ENCODE data around the gene CRYBA2. TPM values are rescaled to one million over a fixed set of nuclear protein-coding genes. Genes with fewer than 3 reads are reported as not detected.

CRYBA2 gene
- total RNA-seq, 2 donors from 2014 or later, result 2.6 to 3.5 TPM

DNA sequence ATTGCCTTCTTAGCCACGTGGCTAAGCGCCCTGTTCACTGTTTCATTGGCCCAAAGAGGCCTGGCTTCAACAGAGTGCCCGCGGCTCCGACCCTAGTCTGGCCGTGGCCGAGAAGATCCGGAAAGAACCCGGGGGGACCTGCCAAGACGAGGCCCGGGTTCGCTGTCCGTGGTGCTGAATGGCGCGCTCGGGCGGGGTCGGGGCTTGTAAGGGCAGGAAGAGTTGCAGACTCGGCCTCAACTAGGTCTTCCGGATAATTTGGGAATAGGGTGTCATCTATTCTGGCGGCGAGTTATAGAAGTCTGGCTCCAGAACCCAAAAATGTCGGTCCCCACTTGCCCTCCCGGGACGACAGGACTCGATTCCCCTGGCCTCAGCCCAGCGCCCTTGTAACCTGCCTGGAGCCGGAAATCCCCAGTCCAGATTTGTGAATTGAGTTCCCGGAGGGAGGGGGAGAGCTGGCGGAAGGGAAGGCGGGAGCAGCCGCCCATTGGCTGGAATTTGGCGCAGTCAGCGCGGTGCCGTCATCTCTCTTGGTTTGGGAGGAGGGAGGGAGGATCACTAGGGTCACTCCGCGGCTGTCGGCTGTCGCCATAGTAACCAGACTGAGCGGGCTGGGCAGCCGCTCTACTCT lies 30.2 kb downstream of the CRYBA2 start:
- Mint-ChIP-seq H3K27ac (peak overlapping the region; percentile 89), H3K9me3 (no peaks in the 10 kb centered on the region), H3K4me1 (peaks cover 16% of the 10 kb centered on the region), H3K4me3 (peak overlapping the region; percentile 67), H3K36me3 (ENCODE audit: low read depth) (no peaks in the 10 kb centered on the region), H3K27me3 (ENCODE audit: insufficient read depth) (peaks cover 68% of the 10 kb centered on the region)
- peaks cover 55% of the 10 kb centered on the region for H3K27me3 ChIP-seq (ENCODE audit: control insufficient read depth, insufficient read depth, low read length, poor library complexity, severe bottlenecking)
- H3K9me3 ChIP-seq (ENCODE audit: control insufficient read depth, low read length), result no peaks in the 10 kb centered on the region
- peak overlapping the region; percentile 83 for H3K4me3 ChIP-seq (ENCODE audit: low read length)
- no peaks in the 10 kb centered on the region for H3K36me3 ChIP-seq (ENCODE audit: control insufficient read depth, insufficient read depth, low read length)
- H3K4me1 ChIP-seq (ENCODE audit: control insufficient read depth, insufficient read depth, low read length), result no peaks in the 10 kb centered on the region
- 0 to 1% methylated on average over 26 to 42 of the region's 42 CpGs for WGBS, 2 experiments (ENCODE audit: insufficient coverage in 1 of 2, insufficient read length in 1 of 2)
- TF ChIP-seq, protein P1, sequence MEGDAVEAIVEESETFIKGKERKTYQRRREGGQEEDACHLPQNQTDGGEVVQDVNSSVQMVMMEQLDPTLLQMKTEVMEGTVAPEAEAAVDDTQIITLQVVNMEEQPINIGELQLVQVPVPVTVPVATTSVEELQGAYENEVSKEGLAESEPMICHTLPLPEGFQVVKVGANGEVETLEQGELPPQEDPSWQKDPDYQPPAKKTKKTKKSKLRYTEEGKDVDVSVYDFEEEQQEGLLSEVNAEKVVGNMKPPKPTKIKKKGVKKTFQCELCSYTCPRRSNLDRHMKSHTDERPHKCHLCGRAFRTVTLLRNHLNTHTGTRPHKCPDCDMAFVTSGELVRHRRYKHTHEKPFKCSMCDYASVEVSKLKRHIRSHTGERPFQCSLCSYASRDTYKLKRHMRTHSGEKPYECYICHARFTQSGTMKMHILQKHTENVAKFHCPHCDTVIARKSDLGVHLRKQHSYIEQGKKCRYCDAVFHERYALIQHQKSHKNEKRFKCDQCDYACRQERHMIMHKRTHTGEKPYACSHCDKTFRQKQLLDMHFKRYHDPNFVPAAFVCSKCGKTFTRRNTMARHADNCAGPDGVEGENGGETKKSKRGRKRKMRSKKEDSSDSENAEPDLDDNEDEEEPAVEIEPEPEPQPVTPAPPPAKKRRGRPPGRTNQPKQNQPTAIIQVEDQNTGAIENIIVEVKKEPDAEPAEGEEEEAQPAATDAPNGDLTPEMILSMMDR (conservative IDR thresholded peaks at IDR 0.05), result no peak
- peak; percentile 99 for DNase-seq
- H3K27ac ChIP-seq (ENCODE audit: low read depth, low read length), result peak overlapping the region; percentile 95
- H3K9ac ChIP-seq (ENCODE audit: extremely low read depth, low read length, poor library complexity, severe bottlenecking), result peak overlapping the region; percentile 78

DNA sequence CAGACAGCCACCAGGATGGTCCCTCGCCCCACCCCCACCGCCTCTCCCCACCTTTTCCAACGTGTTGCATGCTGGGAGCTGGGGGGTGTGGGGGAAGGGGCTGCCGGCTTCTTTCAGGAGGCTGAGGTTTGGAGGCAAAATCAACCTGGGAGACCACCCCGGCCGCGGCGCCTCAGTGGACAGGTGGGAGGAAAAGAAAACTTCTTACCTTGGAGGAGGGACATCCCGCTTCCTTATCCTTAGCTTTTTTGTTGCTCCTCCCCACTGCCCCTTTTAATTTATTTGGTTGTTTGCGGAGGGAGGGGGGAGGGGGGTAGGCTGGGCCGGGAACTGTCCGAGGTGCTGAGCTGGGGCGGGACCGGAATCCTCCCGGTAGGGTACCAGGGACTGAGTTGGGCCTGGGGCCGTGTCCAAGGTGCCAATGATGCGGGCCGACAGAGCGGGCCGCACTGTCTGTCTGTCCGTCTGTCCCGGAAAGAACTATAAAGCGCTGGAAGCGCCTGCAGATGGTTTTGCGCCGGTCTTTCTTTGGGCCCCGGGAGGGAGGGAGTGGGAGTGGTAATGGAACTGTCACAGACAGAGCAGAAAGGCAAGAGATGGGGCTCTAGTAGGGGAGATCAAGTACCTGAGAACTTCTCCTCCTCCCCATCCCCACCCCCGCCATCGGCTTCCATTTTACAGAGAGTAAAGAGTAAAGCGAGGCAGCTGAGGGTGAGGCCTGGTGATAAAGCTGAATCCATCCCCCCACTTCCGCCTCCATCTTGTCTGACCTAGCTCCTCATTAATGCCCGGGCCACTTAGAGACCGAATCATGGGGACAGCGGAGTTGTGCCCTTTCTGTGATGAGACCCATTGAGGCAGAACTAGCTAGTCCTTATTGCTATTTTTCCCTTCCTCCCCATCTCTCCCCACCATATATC lies 31.3 kb downstream of the CRYBA2 start:
- Histone ChIP-seq H3K4me3 (ENCODE audit: low read length) (peak overlapping the region; percentile 83), H3K27me3 (ENCODE audit: control insufficient read depth, insufficient read depth, low read length, poor library complexity, severe bottlenecking) (peaks cover 56% of the 10 kb centered on the region), H3K9me3 (ENCODE audit: control insufficient read depth, low read length) (no peaks in the 10 kb centered on the region), H3K27ac (ENCODE audit: low read depth, low read length) (no peak overlapping the region), H3K4me1 (ENCODE audit: control insufficient read depth, insufficient read depth, low read length) (no peaks in the 10 kb centered on the region), H3K9ac (ENCODE audit: extremely low read depth, low read length, poor library complexity, severe bottlenecking) (no peak overlapping the region), H3K36me3 (ENCODE audit: control insufficient read depth, insufficient read depth, low read length) (no peaks in the 10 kb centered on the region)
- DNase-seq, result peak; percentile 90
- Mint-ChIP-seq H3K9me3 (no peaks in the 10 kb centered on the region), H3K27ac (no peak overlapping the region), H3K36me3 (ENCODE audit: low read depth) (no peaks in the 10 kb centered on the region), H3K4me3 (peak overlapping the region; percentile 67), H3K27me3 (ENCODE audit: insufficient read depth) (peaks cover 68% of the 10 kb centered on the region), H3K4me1 (peaks cover 16% of the 10 kb centered on the region)
- WGBS, 2 experiments (ENCODE audit: insufficient coverage in 1 of 2, insufficient read length in 1 of 2), result 19 to 70% methylated on average over 5 to 31 of the region's 34 CpGs
- TF ChIP-seq, protein P1 (conservative IDR thresholded peaks at IDR 0.05), result no peak

DNA sequence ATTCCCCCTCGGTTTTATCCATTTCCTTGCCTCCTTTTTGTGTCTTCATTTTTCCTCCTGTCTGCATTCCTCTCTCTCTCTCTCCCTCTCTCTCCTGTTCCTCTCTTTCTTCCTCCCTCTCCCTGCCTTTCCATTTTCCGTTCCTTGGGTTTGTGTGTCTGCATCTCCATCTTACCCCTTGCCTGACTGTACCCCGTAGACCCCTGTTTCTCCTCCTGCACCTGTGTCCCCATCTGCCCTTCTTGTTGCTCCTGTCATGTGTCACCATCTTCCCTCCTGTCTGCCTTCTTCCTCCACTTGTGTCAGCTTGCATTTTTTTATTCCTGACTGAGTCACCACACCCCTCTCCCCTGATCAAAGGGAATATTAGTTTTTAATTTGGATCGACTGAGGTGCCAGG lies 32.0 kb downstream of the CRYBA2 start:
- Histone ChIP-seq H3K9ac (ENCODE audit: extremely low read depth, low read length, poor library complexity, severe bottlenecking) (no peak overlapping the region), H3K27me3 (ENCODE audit: control insufficient read depth, insufficient read depth, low read length, poor library complexity, severe bottlenecking) (peaks cover 59% of the 10 kb centered on the region), H3K4me3 (ENCODE audit: low read length) (peak overlapping the region; percentile 68), H3K27ac (ENCODE audit: low read depth, low read length) (no peak overlapping the region), H3K9me3 (ENCODE audit: control insufficient read depth, low read length) (no peaks in the 10 kb centered on the region), H3K4me1 (ENCODE audit: control insufficient read depth, insufficient read depth, low read length) (no peaks in the 10 kb centered on the region), H3K36me3 (ENCODE audit: control insufficient read depth, insufficient read depth, low read length) (no peaks in the 10 kb centered on the region)
- H3K36me3 Mint-ChIP-seq (ENCODE audit: low read depth), result no peaks in the 10 kb centered on the region
- peaks cover 16% of the 10 kb centered on the region for H3K4me1 Mint-ChIP-seq
- TF ChIP-seq, protein P1 (conservative IDR thresholded peaks at IDR 0.05), result no peak
- WGBS, 2 experiments (ENCODE audit: insufficient coverage in 1 of 2, insufficient read length in 1 of 2), result 8 to 16% methylated on average over 3 to 4 of the region's 4 CpGs
- H3K4me3 Mint-ChIP-seq, result no peak overlapping the region
- H3K27ac Mint-ChIP-seq, result no peak overlapping the region
- H3K27me3 Mint-ChIP-seq (ENCODE audit: insufficient read depth), result peaks cover 69% of the 10 kb centered on the region
- no peaks in the 10 kb centered on the region for H3K9me3 Mint-ChIP-seq
- DNase-seq, result no peak

Data from endodermal cell (in vitro differentiated cells).